Fibroblast of lung (primary cell): Measurements from ENCODE around the gene ARHGEF6.

Source experiments
- CTCF ChIP-seq, 2 donors: IDR thresholded peaks in 1 of 2; conservative IDR thresholded peaks in 1 of 2; 1 replicate in 1 of 2; 2 replicates in 1 of 2; pipeline ENCODE4 v1.5.1; 2011 to 2012; ENCODE audit warnings: low read length in 2 of 2, control low read depth in 1 of 2, inconsistent platforms in 1 of 2, low read depth in 1 of 2, mild to moderate bottlenecking in 1 of 2
- EZH2 ChIP-seq: IDR thresholded peaks from 2 replicates; pipeline ENCODE4 v1.5.1; 2012; ENCODE audit warnings: low read length, control low read depth, mild to moderate bottlenecking; ENCODE audit errors: missing control alignments

- TF ChIP-seq CTCF (conservative IDR thresholded peaks at IDR 0.05 in 1 of 2, IDR thresholded peaks at IDR 0.05 in 1 of 2; ENCODE audit: low read depth in 1 of 2, low read length in 2 of 2) (no peak), EZH2 (no peak)
These were observed 122.6 kb downstream of the ARHGEF6 start for GRCh38 chrX:136658151-136658550.
